CD14-positive monocyte (primary cell): ENCODE measurements around the gene UNC5C. TPM values are rescaled to one million over a fixed set of nuclear protein-coding genes. Genes with fewer than 3 reads are reported as not detected.

Experiments
- DNase-seq, 3 donors: peaks; one replicate each; pipeline ENCODE4 v3.0.0-alpha.2; 2011 to 2022
- H2AFZ ChIP-seq: 2 replicates; pipeline ENCODE4 v1.6.0; 2012; ENCODE audit warnings: mild to moderate bottlenecking, low read depth, low read length, inconsistent platforms; ENCODE audit not compliant: insufficient read depth, poor library complexity, severe bottlenecking
- H3K27ac ChIP-seq, 2 donors: 1 replicate in 1 of 2; 2 replicates in 1 of 2; pipeline ENCODE4 v1.5.1; 2012 to 2013; ENCODE audit warnings: low read length in 2 of 2, control low read depth in 1 of 2, inconsistent platforms in 1 of 2, low read depth in 1 of 2, mild to moderate bottlenecking in 1 of 2
- H3K27me3 ChIP-seq, 2 donors: one replicate each; pipeline versions ENCODE4 v1.6.0 to v1.6.1; 2011 to 2013; ENCODE audit warnings: low read length in 2 of 2; ENCODE audit not compliant: control insufficient read depth in 2 of 2, insufficient read depth in 2 of 2
- H3K36me3 ChIP-seq, 2 donors: replicated peaks in 1 of 2; 1 replicate in 1 of 2; 2 replicates in 1 of 2; pipeline versions ENCODE4 v1.5.1 to v1.6.1; 2012 to 2013; ENCODE audit warnings: low read length in 2 of 2, control low read depth in 1 of 2, inconsistent platforms in 1 of 2, mild to moderate bottlenecking in 1 of 2; ENCODE audit not compliant: insufficient read depth in 2 of 2, control insufficient read depth in 1 of 2
- H3K4me1 ChIP-seq, 2 donors: 1 replicate in 1 of 2; 2 replicates in 1 of 2; pipeline versions ENCODE4 v1.5.1 to v1.6.1; 2012 to 2013; ENCODE audit warnings: low read length in 2 of 2, control low read depth in 1 of 2, inconsistent platforms in 1 of 2, mild to moderate bottlenecking in 1 of 2, moderate library complexity in 1 of 2; ENCODE audit not compliant: insufficient read depth in 2 of 2, control insufficient read depth in 1 of 2
- H3K4me2 ChIP-seq: replicated peaks from 2 replicates; pipeline ENCODE3; 2012; ENCODE audit warnings: low read length, moderate library complexity, mild to moderate bottlenecking; ENCODE audit not compliant: poor library complexity, severe bottlenecking; ENCODE audit errors: extremely low read depth
- H3K4me3 ChIP-seq, 3 experiments: fragments of 200-600 bp in 1 of 3; sonication (generic) in 1 of 3; replicated peaks in 1 of 3; 1 replicate in 2 of 3; 2 replicates in 1 of 3; pipeline ENCODE4 v1.5.1; 2011 to 2013; ENCODE audit warnings: low read length in 3 of 3, mild to moderate bottlenecking in 3 of 3, control low read depth in 2 of 3, low read depth in 2 of 3, inconsistent platforms in 1 of 3, moderate library complexity in 1 of 3
- H3K79me2 ChIP-seq: 2 replicates; pipeline ENCODE4 v1.6.0; 2012; ENCODE audit warnings: mild to moderate bottlenecking, control low read depth, inconsistent platforms, low read length, moderate library complexity; ENCODE audit not compliant: insufficient read depth
- H3K9ac ChIP-seq: 2 replicates; pipeline ENCODE4 v1.6.0; 2017; ENCODE audit warnings: low read length, mild to moderate bottlenecking; ENCODE audit not compliant: insufficient read depth, poor library complexity, severe bottlenecking
- H3K9me3 ChIP-seq, 2 donors: replicated peaks in 1 of 2; 1 replicate in 1 of 2; 2 replicates in 1 of 2; pipeline versions ENCODE4 v1.5.1 to v1.6.1; 2012 to 2013; ENCODE audit warnings: low read length in 2 of 2, control low read depth in 1 of 2; ENCODE audit not compliant: control insufficient read depth in 1 of 2, insufficient read depth in 1 of 2
- H4K20me1 ChIP-seq: 2 replicates; pipeline ENCODE4 v1.6.0; 2012; ENCODE audit warnings: mild to moderate bottlenecking, low read length, control low read depth, moderate library complexity; ENCODE audit not compliant: insufficient read depth
- H3K27ac Mint-ChIP-seq, 7 donors: one replicate each; pipeline ENCODE4 v1.8.0; 2020; ENCODE audit warnings: mild to moderate bottlenecking in 7 of 7, mixed read lengths in 7 of 7, moderate library complexity in 6 of 7, inconsistent platforms in 2 of 7
- H3K27me3 Mint-ChIP-seq, 3 donors: one replicate each; pipeline ENCODE4 v1.8.0; 2021 to 2022; ENCODE audit warnings: low read depth in 3 of 3, mild to moderate bottlenecking in 3 of 3, mixed read lengths in 3 of 3, moderate library complexity in 3 of 3, inconsistent platforms in 1 of 3
- H3K36me3 Mint-ChIP-seq, 2 donors: one replicate each; pipeline ENCODE4 v1.8.0; 2020; ENCODE audit warnings: mixed read lengths in 2 of 2, inconsistent platforms in 1 of 2, mild to moderate bottlenecking in 1 of 2
- H3K4me1 Mint-ChIP-seq: one replicate; pipeline ENCODE4 v1.8.0; 2020; ENCODE audit warnings: mild to moderate bottlenecking, mixed read lengths
- H3K4me3 Mint-ChIP-seq, 2 donors: one replicate each; pipeline ENCODE4 v1.8.0; 2020; ENCODE audit warnings: mild to moderate bottlenecking in 2 of 2, mixed read lengths in 2 of 2, moderate library complexity in 1 of 2
- H3K9me3 Mint-ChIP-seq, 7 donors: one replicate each; pipeline ENCODE4 v1.8.0; 2020 to 2022; ENCODE audit warnings: mixed read lengths in 7 of 7, mild to moderate bottlenecking in 6 of 7, moderate library complexity in 6 of 7, inconsistent platforms in 2 of 7
- WGBS: methylation state at CpG from one replicate; pipeline ENCODE4 v1.1.5; 2013; ENCODE audit warnings: missing lambda C conversion rate; ENCODE audit not compliant: insufficient coverage; 5-methylcytosine and 5-hydroxymethylcytosine counted together
- intact Hi-C, 2 donors: fragments of 100-400 bp; cut with micrococcal nuclease; formaldehyde crosslinking; loops; one replicate each; pipeline versions ENCODE4 v1.15.0 to v1.15.1; 2023
- polyA plus RNA-seq, 3 donors: library from polyadenylated mRNA; depleted of rRNA in 1 of 3; unstranded in 2 of 3; stranded (reverse) in 1 of 3; fragments of 300-500 nt in 2 of 3; fragments of >200 nt in 1 of 3; fragmentation: Illumina TruSeq in 2 of 3; gene quantifications; 1 replicate in 2 of 3; 2 replicates in 1 of 3; pipeline ENCODE4 v1.2.3, GENCODE V29; 2012 to 2021
- TF ChIP-seq, protein P1 (sequence below): fragments of 200-600 bp; IDR thresholded peaks from one replicate; pipeline ENCODE4 v1.8.0; 2022; ENCODE audit warnings: antibody characterized with exemption, mild to moderate bottlenecking

UNC5C gene
- polyA plus RNA-seq, 3 donors = 0.03 TPM; not detected in 2

- Histone ChIP-seq H3K79me2 (no peaks in the 10 kb centered on the region), H2AFZ (no peak overlapping the region), H3K27me3 (no peaks in the 10 kb centered on the region), H3K36me3 (no peaks in the 10 kb centered on the region), H3K4me2 (no peak overlapping the region), H3K4me1 (peaks cover 4 to 6% of the 10 kb centered on the region in 2 donors), H4K20me1 (no peaks in the 10 kb centered on the region), H3K27ac (no peak overlapping the region), H3K9ac (no peak overlapping the region), H3K9me3 (no peaks in the 10 kb centered on the region), H3K4me3 (no peak overlapping the region)
- Mint-ChIP-seq H3K9me3 (peaks cover 0 to 10% (median 0%) of the 10 kb centered on the region in 7 donors), H3K27ac (no peak overlapping the region), H3K4me1 (peaks cover 7% of the 10 kb centered on the region), H3K27me3 (no peaks in the 10 kb centered on the region), H3K36me3 (no peaks in the 10 kb centered on the region), H3K4me3 (no peak overlapping the region)
- intact Hi-C loops = no loop called here
- TF ChIP-seq, protein P1, sequence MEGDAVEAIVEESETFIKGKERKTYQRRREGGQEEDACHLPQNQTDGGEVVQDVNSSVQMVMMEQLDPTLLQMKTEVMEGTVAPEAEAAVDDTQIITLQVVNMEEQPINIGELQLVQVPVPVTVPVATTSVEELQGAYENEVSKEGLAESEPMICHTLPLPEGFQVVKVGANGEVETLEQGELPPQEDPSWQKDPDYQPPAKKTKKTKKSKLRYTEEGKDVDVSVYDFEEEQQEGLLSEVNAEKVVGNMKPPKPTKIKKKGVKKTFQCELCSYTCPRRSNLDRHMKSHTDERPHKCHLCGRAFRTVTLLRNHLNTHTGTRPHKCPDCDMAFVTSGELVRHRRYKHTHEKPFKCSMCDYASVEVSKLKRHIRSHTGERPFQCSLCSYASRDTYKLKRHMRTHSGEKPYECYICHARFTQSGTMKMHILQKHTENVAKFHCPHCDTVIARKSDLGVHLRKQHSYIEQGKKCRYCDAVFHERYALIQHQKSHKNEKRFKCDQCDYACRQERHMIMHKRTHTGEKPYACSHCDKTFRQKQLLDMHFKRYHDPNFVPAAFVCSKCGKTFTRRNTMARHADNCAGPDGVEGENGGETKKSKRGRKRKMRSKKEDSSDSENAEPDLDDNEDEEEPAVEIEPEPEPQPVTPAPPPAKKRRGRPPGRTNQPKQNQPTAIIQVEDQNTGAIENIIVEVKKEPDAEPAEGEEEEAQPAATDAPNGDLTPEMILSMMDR = no peak
- DNase-seq = no peak
- no CpG with 5 or more reads among the region's 7 CpGs for WGBS
Observed at GRCh38 chr4:95517576-95518345, 31.0 kb downstream of the UNC5C start.

- TF ChIP-seq, protein P1 = no peak
- no peak for DNase-seq
- no peak overlapping the region for H3K9ac ChIP-seq
- no peak overlapping the region for H3K27ac ChIP-seq
- no peaks in the 10 kb centered on the region for H3K27me3 ChIP-seq
- H3K4me1 Mint-ChIP-seq = no peaks in the 10 kb centered on the region
- no peaks in the 10 kb centered on the region for H4K20me1 ChIP-seq
- H3K27me3 Mint-ChIP-seq = no peaks in the 10 kb centered on the region
- intact Hi-C loops = no loop called here
- no peaks in the 10 kb centered on the region for H3K36me3 ChIP-seq
- H3K9me3 Mint-ChIP-seq = peaks cover 0 to 10% (median 0%) of the 10 kb centered on the region in 7 donors
- no peaks in the 10 kb centered on the region for H3K9me3 ChIP-seq
- no peaks in the 10 kb centered on the region for H3K4me1 ChIP-seq
- H3K4me3 ChIP-seq = no peak overlapping the region
- no peaks in the 10 kb centered on the region for H3K79me2 ChIP-seq
- no peak overlapping the region for H3K4me2 ChIP-seq
- WGBS = 86% methylated on average over 9 of the region's 10 CpGs
- no peaks in the 10 kb centered on the region for H3K36me3 Mint-ChIP-seq
- no peak overlapping the region for H3K27ac Mint-ChIP-seq
- H2AFZ ChIP-seq = no peak overlapping the region
- no peak overlapping the region for H3K4me3 Mint-ChIP-seq
Observed at GRCh38 chr4:95516528-95517017, 32.2 kb downstream of the UNC5C start.
